ENCODE measurements around the gene ZBTB7C.

- TF ChIP-seq CTCF (IDR thresholded peaks at IDR 0.05; ENCODE audit: control extremely low read depth in 1 of 3, insufficient read depth in 1 of 3, low read depth in 1 of 3, low read length in 3 of 3) (no peak), YY1 (IDR thresholded peaks at IDR 0.05; ENCODE audit: low read depth, low read length) (no peak), EP300 (IDR thresholded peaks at IDR 0.05; ENCODE audit: borderline replicate concordance in 1 of 2, low read depth in 2 of 2, low read length in 2 of 2) (no peak), RFX5 (IDR thresholded peaks at IDR 0.05; ENCODE audit: borderline replicate concordance, low read depth, low read length) (no peak), HDAC2 (IDR thresholded peaks at IDR 0.05; ENCODE audit: borderline replicate concordance in 1 of 2, low read depth in 2 of 2, low read length in 2 of 2) (no peak), TCF12 (IDR thresholded peaks at IDR 0.05; ENCODE audit: low read depth, low read length) (no peak), USF2 (IDR thresholded peaks at IDR 0.05; ENCODE audit: low read length) (no peak), EZH2 (IDR thresholded peaks at IDR 0.05; ENCODE audit: low read depth, low read length, severe bottlenecking) (no peak), POLR2AphosphoS5 (IDR thresholded peaks at IDR 0.05; ENCODE audit: low read depth, low read length) (no peak), POLR2A (IDR thresholded peaks at IDR 0.05; ENCODE audit: control extremely low read depth in 1 of 2, low read depth in 2 of 2, low read length in 2 of 2) (no peak), JUN (IDR thresholded peaks at IDR 0.05; ENCODE audit: low read depth, low read length) (no peak), ATF2 (IDR thresholded peaks at IDR 0.05; ENCODE audit: low read length) (no peak), RNF2 (IDR thresholded peaks at IDR 0.05; ENCODE audit: borderline replicate concordance, low read depth, low read length, missing control alignments, poor library complexity, severe bottlenecking) (no peak), RAD21 (IDR thresholded peaks at IDR 0.05 in 1 of 2, conservative IDR thresholded peaks at IDR 0.05 in 1 of 2; ENCODE audit: low read depth in 2 of 2, low read length in 2 of 2) (no peak)
Observed at GRCh38 chr18:48167897-48168253, 241.3 kb downstream of the ZBTB7C start.
